NCI-H748 (cell line): ENCODE data around the gene GLRA1.
"Not testable (repeated sequence)": the region's sequence is repeated elsewhere in the genome, so short reads cannot be mapped to it uniquely, and the experiment has no call there.

Experiments used
- DNase-seq: peaks from one replicate; lab custom pipeline; 2025; ENCODE audit not compliant: unreplicated experiment; lab: John Stamatoyannopoulos, UW

The GLRA1 gene

GRCh38 chr5:151885138-151885908, 39.3 kb downstream of the GLRA1 start:
- DNase-seq: no peak

GRCh38 chr5:151881621-151882225, 42.9 kb downstream of the GLRA1 start:
- DNase-seq: no peak

- DNase-seq: no peak
Observed at GRCh38 chr5:151880324-151880723, 44.3 kb downstream of the GLRA1 start.

- DNase-seq: no peak
Observed at GRCh38 chr5:151873701-151874100, 51.0 kb downstream of the GLRA1 start.

- DNase-seq: no peak
Observed at GRCh38 chr5:151872701-151873100, 52.0 kb downstream of the GLRA1 start.

GRCh38 chr5:151870820-151871219, 53.8 kb downstream of the GLRA1 start:
- no peak for DNase-seq

- no peak for DNase-seq
Observed at GRCh38 chr5:151870271-151870670, 54.4 kb downstream of the GLRA1 start.

- DNase-seq: no peak
Observed at GRCh38 chr5:151869843-151870242, 54.8 kb downstream of the GLRA1 start.

GRCh38 chr5:151868451-151868850, 56.2 kb downstream of the GLRA1 start:
- no peak for DNase-seq

- no peak for DNase-seq
Observed at GRCh38 chr5:151864061-151864748, 60.4 kb downstream of the GLRA1 start.

- DNase-seq: no peak
Observed at GRCh38 chr5:151863566-151863965, 61.1 kb downstream of the GLRA1 start.

GRCh38 chr5:151862811-151863472, 61.7 kb downstream of the GLRA1 start:
- no peak for DNase-seq

GRCh38 chr5:151860867-151861266, 63.8 kb downstream of the GLRA1 start:
- not testable (repeated sequence) for DNase-seq

GRCh38 chr5:151856861-151857260, 67.8 kb downstream of the GLRA1 start:
- DNase-seq: no peak

- no peak for DNase-seq
Observed at GRCh38 chr5:151855701-151856100, 69.0 kb downstream of the GLRA1 start.

GRCh38 chr5:151847871-151848270, 76.8 kb downstream of the GLRA1 start:
- DNase-seq: no peak

- no peak for DNase-seq
Observed at GRCh38 chr5:151846765-151847164, 77.9 kb downstream of the GLRA1 start.

GRCh38 chr5:151832843-151833242, 91.8 kb downstream of the GLRA1 start:
- not testable (repeated sequence) for DNase-seq

GRCh38 chr5:151829370-151829769, 95.3 kb downstream of the GLRA1 start:
- no peak for DNase-seq

GRCh38 chr5:151825445-151825844, 99.2 kb downstream of the GLRA1 start:
- peak; percentile 77 for DNase-seq

GRCh38 chr5:151822141-151822540, 102.5 kb downstream of the GLRA1 start:
- DNase-seq: no peak

GRCh38 chr5:151820903-151821302, 103.7 kb downstream of the GLRA1 start:
- peak; percentile 73 for DNase-seq
